BE2C (cell line): ENCODE data around the gene SEC14L2.
A peak's percentile ranks its signal among the peaks of the same experiment; 100 is the strongest.
"Not testable (repeated sequence)": the region's sequence is repeated elsewhere in the genome, so short reads cannot be mapped to it uniquely, and the experiment has no call there.

Source experiments
- DNase-seq: peaks from one replicate; pipeline ENCODE4 v3.0.0-alpha.2; 2020
- H3K27me3 ChIP-seq: fragments of 250-450 bp; sonication (Bioruptor Pico); 2 replicates; pipeline ENCODE4 v1.5.1; 2020; ENCODE audit warnings: mild to moderate bottlenecking
- H3K36me3 ChIP-seq: fragments of 250-450 bp; sonication (Bioruptor Pico); 2 replicates; pipeline ENCODE4 v1.5.1; 2020; ENCODE audit warnings: mild to moderate bottlenecking
- H3K4me1 ChIP-seq: fragments of 250-450 bp; sonication (Bioruptor Pico); 2 replicates; pipeline ENCODE4 v1.5.1; 2020
- H3K4me3 ChIP-seq: 2 replicates; pipeline ENCODE4 v1.5.1; 2011; ENCODE audit warnings: low read depth, low read length
- H3K9me3 ChIP-seq: fragments of 250-450 bp; sonication (Bioruptor Pico); 2 replicates; pipeline ENCODE4 v1.5.1; 2020
- TF ChIP-seq, protein P1 (sequence below): IDR thresholded peaks from 2 replicates; pipeline ENCODE4 v1.5.1; 2012; ENCODE audit warnings: mild to moderate bottlenecking, low read depth, low read length

The SEC14L2 gene

DNA sequence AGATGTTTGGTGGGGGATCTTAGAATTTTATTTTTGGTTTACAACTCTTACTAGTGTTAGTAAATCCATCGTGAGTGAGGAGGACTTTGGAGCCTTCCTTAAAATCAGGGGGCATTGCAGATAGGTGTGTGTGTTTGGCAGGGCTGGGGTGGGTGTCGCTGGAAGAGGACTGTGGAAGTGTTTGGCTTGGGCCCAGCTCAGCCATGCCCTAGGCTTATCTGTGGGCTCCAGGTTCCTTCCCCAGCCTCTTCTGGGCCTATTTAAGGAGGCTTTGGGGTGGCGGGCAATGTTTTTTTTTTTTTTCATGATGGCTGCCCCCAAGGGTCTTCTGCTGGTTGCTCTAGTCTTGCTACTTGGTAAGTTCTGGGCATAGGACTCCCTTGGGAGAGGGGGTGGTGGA, 50.8 kb downstream of the SEC14L2 start:
- TF ChIP-seq, protein P1, sequence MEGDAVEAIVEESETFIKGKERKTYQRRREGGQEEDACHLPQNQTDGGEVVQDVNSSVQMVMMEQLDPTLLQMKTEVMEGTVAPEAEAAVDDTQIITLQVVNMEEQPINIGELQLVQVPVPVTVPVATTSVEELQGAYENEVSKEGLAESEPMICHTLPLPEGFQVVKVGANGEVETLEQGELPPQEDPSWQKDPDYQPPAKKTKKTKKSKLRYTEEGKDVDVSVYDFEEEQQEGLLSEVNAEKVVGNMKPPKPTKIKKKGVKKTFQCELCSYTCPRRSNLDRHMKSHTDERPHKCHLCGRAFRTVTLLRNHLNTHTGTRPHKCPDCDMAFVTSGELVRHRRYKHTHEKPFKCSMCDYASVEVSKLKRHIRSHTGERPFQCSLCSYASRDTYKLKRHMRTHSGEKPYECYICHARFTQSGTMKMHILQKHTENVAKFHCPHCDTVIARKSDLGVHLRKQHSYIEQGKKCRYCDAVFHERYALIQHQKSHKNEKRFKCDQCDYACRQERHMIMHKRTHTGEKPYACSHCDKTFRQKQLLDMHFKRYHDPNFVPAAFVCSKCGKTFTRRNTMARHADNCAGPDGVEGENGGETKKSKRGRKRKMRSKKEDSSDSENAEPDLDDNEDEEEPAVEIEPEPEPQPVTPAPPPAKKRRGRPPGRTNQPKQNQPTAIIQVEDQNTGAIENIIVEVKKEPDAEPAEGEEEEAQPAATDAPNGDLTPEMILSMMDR = no peak
- H3K9me3 ChIP-seq = no peaks in the 10 kb centered on the region
- no peak overlapping the region for H3K4me3 ChIP-seq
- no peaks in the 10 kb centered on the region for H3K27me3 ChIP-seq
- H3K36me3 ChIP-seq = no peaks in the 10 kb centered on the region
- H3K4me1 ChIP-seq = no peaks in the 10 kb centered on the region; the same call in 1 of the 2 replicates
- DNase-seq = no peak

DNA sequence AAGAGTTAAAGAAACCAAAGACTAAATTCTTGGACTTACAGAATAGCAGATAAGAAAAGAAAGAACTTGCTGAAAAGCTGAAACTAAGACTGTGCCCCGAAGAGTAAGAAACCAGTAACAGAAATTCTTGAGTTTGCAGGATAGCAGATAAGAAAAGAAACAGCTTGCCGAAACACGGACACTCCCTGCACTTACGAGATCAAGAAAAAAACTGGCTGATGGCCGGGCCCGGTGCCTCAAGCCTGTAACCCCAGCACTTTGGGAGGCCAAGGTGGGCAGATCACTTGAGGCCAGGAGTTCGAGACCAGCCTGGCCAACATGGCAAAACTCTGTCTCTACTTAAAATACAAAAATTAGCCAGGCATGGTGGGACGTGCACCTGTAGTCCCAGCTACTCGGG, 54.7 kb downstream of the SEC14L2 start:
- not testable (repeated sequence) for H3K9me3 ChIP-seq, H3K36me3 ChIP-seq, H3K4me3 ChIP-seq, H3K4me1 ChIP-seq, H3K27me3 ChIP-seq, DNase-seq

DNA sequence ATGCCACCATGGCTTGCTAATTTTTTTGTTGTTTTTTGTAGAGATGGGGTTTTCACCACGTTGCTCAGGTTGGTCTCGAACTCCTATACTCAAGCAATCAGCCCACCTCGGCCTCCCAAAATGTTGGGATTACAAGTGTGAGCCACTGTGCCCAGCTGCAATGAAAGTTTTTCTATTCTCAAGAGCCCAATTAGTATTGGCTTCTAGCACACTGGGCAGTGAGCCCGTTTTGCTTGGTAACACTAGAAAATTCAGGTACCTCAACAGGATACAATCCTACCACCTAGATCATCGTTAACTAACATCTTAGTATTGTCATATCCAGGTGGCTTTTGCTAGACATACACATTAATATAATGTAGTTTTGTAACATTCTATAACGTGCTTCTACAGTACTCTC, 56.0 kb downstream of the SEC14L2 start:
- DNase-seq = no peak
- H3K36me3 ChIP-seq = no peaks in the 10 kb centered on the region
- no peaks in the 10 kb centered on the region for H3K27me3 ChIP-seq
- no peaks in the 10 kb centered on the region for H3K9me3 ChIP-seq
- no peak overlapping the region for H3K4me3 ChIP-seq
- no peaks in the 10 kb centered on the region for H3K4me1 ChIP-seq
- TF ChIP-seq, protein P1 = no peak

DNA sequence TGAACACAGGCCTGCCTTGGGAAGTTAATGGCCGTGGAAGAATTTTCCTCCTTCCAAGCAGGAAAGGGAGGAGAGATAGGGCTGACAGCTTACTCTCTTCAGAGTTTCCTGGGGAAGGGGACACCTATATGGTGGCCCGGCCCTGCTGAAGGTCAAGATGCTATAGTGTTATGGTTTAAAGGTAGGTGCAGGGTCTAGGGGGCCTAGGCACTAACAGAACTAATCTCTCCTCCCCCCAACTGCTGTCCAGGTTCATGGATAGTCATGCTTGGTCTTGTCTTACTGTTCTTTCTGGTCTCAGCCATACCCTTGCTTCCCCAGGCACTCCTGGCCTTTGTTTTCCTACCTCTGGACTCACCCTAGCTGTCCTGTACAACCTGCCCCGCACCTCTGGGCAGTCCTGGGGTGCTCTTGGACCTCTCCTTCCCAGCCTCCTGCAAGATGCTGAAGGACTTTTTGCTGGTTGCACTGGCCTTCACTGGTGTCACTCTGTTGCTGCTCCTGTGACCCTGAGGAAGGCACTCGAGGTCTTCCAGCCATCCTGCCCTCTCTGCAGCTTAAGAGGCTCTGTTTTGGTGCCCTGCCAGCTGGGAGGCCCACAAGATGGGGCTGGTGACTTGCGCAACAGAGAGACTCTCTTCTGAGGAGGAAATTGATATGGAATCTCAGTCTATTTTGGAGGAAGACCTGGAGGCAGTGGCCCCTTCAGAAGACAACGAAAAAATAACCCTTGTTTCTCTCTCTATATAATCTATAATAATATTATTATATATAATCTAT, 57.1 kb downstream of the SEC14L2 start:
- H3K4me1 ChIP-seq = no peaks in the 10 kb centered on the region
- H3K36me3 ChIP-seq = no peaks in the 10 kb centered on the region
- no peaks in the 10 kb centered on the region for H3K9me3 ChIP-seq
- TF ChIP-seq, protein P1 = peak; percentile 31
- DNase-seq = peak; percentile 28
- no peak overlapping the region for H3K4me3 ChIP-seq
- H3K27me3 ChIP-seq = no peaks in the 10 kb centered on the region

DNA sequence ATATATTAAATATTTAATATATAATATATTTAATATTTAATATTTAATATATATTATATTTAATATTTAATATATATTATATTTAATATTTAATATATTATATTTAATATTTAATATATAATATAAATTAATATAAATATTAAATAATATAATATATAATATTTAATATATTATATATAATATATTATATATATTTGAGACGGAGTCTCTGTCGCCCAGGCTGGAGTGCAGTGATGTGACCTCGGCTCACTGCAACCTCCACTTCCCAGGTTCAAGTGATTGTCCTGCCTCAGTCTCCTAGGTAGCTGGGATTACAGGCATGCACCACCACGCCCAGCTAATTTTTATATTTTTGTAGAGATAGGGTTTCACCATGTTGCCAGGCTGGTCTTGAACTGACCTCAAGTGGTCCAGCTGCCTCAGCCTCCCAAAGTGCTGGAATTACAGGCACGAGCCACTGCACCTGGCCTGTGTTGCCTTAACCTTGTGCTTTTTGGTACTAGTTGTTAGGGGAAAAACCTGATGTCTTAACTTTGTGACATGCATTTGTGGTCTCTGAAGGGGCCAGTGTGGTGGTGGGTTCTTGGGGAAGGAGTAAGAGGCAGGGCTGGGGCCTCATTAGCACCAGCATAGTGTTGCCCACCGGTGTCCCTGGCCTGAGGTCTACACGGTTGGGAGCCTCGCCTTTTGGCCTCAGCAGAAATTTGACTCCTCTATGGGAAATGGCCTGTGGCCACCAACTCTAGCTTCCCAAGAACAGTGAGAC, 58.4 kb downstream of the SEC14L2 start:
- Histone ChIP-seq H3K27me3 (no peaks in the 10 kb centered on the region), H3K36me3 (no peaks in the 10 kb centered on the region), H3K9me3 (no peaks in the 10 kb centered on the region), H3K4me3 (no peak overlapping the region), H3K4me1 (no peaks in the 10 kb centered on the region; the same call in 1 of the 2 replicates)
- no peak for DNase-seq
- TF ChIP-seq, protein P1 = no peak

DNA sequence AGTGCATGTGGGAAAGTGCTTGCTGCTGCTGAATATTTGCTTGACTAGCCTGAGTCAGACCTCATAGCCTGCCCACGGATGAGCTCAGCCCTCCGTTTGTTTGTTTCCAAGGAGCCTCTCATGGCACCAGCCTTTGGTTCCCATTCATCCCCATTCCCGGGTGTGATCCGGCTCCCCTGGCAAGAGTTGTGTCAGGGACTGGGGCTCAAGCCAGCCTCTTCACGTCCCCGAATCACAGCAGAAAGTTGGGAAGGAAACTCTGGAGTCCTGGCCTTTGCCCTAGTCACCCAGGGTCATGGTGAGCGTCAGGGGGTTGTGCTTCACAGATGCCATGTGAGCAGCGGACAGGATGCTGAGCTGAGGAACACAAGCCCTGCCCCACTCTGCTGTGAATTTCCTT, 61.2 kb downstream of the SEC14L2 start:
- H3K9me3 ChIP-seq = no peaks in the 10 kb centered on the region
- H3K4me1 ChIP-seq = no peaks in the 10 kb centered on the region; the same call in 1 of the 2 replicates
- no peaks in the 10 kb centered on the region for H3K36me3 ChIP-seq
- TF ChIP-seq, protein P1 = no peak
- DNase-seq = no peak
- H3K27me3 ChIP-seq = no peaks in the 10 kb centered on the region
- H3K4me3 ChIP-seq = no peak overlapping the region
